Glomerular visceral epithelial cell (primary cell): ENCODE data around the gene AP1AR.

ENCODE experiments used
- DNase-seq: peaks from one replicate; pipeline ENCODE4 v3.0.0-alpha.2; 2016; ENCODE audit errors: extremely low spot score

AP1AR gene

GRCh38 chr4:112222219-112222955, 9.2 kb upstream of the AP1AR start:
- no peak for DNase-seq

- no peak for DNase-seq
Observed at GRCh38 chr4:112225157-112225556, 6.4 kb upstream of the AP1AR start.

- DNase-seq, result peak; percentile 98
Observed at GRCh38 chr4:112230879-112231778, 458 bp upstream of the AP1AR start.

GRCh38 chr4:112234952-112235609, 3.5 kb downstream of the AP1AR start:
- DNase-seq, result peak; percentile 68

GRCh38 chr4:112236040-112236439, 4.5 kb downstream of the AP1AR start:
- no peak for DNase-seq

- no peak for DNase-seq
Observed at GRCh38 chr4:112238833-112239232, 7.2 kb downstream of the AP1AR start.

GRCh38 chr4:112245383-112245782, 13.8 kb downstream of the AP1AR start:
- no peak for DNase-seq

- DNase-seq, result no peak
Observed at GRCh38 chr4:112247021-112247420, 15.4 kb downstream of the AP1AR start.

- no peak for DNase-seq
Observed at GRCh38 chr4:112251019-112251643, 19.5 kb downstream of the AP1AR start.

GRCh38 chr4:112252234-112252633, 20.6 kb downstream of the AP1AR start:
- DNase-seq, result no peak

GRCh38 chr4:112253382-112254000, 21.9 kb downstream of the AP1AR start:
- no peak for DNase-seq

- no peak for DNase-seq
Observed at GRCh38 chr4:112257098-112257497, 25.5 kb downstream of the AP1AR start.

- no peak for DNase-seq
Observed at GRCh38 chr4:112266823-112267222, 35.2 kb downstream of the AP1AR start.

- DNase-seq, result no peak
Observed at GRCh38 chr4:112270051-112270450, 38.5 kb downstream of the AP1AR start.

- no peak for DNase-seq
Observed at GRCh38 chr4:112270640-112271421, 39.2 kb downstream of the AP1AR start.

GRCh38 chr4:112272292-112272691, 40.7 kb downstream of the AP1AR start:
- DNase-seq, result no peak

GRCh38 chr4:112274959-112275358, 43.4 kb downstream of the AP1AR start:
- DNase-seq, result no peak

- no peak for DNase-seq
Observed at GRCh38 chr4:112276113-112276512, 44.5 kb downstream of the AP1AR start.

GRCh38 chr4:112277220-112277619, 45.6 kb downstream of the AP1AR start:
- no peak for DNase-seq

GRCh38 chr4:112277705-112278448, 46.3 kb downstream of the AP1AR start:
- no peak for DNase-seq
